Stimulated activated CD8-positive, alpha-beta memory T cell treated with anti-CD3 and anti-CD28 coated beads, Interleukin-4, amount 100 ng/mL, for 24 hours (primary cell): Measurements from ENCODE around the gene MYO18B.

Experiments used
- DNase-seq: peaks from one replicate; pipeline ENCODE4 v3.0.0-alpha.2; 2020; ENCODE audit warnings: low read depth

The MYO18B gene

DNA sequence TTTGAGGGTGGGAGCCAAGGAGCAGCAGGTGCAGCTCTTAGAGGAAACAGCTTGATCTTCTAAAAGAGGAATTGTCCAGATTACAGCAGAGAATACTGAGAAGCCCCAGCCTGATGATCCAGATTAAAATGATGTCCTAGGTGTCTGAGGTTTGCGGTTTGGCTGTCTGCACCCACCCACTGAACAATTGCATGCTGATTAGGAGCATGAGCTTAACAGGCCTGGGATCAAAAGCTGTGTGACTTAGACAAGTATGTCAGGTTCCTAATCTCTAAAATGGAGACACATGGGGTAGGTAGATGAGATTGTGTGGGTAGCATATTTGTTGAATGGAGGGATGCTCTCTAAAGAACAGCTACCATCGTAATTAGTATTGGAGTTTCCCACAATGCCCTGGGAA, 260.5 kb downstream of the MYO18B start:
- no peak for DNase-seq

DNA sequence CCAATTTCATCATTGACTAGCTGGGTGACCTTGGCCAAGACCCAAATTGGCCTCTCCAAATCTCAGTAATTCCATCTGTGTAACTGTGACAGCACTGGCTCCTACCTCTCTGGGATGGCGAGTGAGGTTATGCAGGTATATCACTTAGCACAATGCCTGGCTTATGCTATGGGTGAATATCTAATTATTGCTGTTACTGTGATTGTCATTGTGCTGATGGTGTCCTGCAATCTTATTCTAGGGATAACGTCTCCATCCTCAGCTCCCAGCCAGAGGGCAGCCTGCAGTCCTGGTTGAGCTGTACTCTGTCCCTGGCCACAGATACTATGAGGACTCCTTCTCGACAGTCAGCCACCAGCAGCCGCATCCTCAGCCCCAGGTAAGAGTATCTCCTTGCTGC, 262.5 kb downstream of the MYO18B start:
- no peak for DNase-seq

DNA sequence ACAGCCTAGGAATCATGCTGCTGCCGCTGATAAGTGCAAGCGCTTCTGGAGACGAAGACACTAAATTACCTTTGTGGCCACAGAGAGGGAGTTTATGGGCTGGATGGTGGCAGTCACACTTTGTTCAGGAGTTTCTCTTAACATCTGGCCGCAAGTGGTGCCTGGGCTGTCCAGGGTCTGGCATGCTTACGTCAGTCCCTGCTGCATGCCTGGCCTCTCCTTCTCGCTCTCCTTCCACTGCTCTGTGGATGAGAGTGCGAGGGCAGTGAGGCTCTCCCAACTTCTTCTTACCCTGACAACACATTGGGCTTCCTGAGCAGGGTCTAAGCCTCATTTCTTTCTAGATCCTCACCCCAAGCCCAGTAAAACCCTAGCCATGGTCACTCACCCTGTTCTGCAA, 266.6 kb downstream of the MYO18B start:
- no peak for DNase-seq

DNA sequence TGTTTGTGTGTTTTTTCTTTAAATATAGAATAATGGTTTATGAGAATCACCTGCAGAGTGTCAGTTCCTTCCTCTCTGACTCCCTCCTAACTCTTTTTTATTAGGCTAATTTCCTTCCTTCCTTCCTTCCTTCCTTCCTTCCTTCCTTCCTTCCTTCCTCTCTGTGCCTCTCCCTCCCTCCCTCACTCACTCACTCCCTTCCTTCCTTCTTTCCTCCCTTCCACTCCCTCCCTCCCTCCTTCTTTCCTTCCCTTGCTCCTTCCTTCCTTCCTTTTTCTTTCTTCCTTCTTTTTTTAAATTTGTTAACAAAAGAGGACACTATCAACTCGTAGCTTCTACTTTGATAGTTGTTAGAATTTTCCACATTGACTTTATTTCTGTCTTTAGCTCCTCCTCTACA, 274.9 kb downstream of the MYO18B start:
- no peak for DNase-seq

DNA sequence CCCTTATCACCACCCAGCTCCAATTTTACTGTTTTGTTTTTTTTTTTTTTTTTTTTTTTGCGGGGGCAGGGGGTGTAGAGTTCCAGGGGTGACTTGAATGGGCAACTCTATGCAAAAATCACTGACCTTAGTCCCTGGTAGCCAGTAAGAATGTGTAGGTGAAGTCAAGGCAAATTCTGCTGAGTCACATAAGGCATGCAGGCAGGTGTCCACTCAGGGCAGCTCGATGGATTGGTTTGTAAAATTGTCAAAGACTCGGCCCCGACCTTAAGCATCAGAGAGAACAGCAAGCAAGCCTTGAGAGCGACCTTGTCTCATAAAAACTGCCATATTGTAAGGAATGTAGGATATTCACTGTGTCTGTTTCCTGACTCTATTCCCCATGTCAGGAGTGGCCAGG, 275.9 kb downstream of the MYO18B start:
- no peak for DNase-seq

DNA sequence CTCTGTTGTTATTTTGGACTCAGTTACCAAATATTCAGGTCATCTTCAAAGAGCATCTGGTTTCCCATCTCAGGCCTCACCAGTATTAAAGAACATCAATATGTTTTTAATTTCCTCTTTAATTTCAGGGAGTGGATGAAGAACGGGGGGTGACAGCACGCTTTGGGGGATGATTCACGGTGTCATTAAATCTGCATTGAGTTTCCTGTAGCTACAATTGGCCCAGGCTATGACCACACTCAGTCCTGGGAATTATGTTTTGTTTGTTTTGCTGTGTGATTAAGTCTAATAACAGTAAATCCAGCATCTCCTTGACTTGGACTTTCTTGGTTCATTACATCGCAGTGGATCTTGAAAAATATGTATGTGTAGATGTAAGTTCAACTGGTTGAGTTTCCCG, 277.6 kb downstream of the MYO18B start:
- no peak for DNase-seq

DNA sequence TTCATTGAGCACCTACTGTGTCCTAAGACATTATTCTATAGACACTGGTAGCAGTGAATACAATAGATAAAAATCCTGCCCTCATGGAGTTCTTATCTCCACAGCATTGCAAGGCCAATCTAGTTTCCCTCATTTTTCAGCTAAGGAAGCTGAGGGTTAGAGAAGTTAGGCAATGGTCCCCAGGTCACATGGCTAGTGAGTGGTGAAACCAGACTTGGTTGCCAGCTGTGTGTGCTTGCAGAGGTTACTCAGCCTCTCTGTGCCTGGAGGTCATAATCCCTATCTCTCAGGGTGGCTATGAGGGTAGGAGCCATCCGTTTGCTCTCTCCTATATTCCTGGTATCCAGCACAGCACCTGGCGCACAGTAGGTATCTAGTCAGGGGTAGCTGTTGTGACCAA, 279.5 kb downstream of the MYO18B start:
- DNase-seq, result no peak

DNA sequence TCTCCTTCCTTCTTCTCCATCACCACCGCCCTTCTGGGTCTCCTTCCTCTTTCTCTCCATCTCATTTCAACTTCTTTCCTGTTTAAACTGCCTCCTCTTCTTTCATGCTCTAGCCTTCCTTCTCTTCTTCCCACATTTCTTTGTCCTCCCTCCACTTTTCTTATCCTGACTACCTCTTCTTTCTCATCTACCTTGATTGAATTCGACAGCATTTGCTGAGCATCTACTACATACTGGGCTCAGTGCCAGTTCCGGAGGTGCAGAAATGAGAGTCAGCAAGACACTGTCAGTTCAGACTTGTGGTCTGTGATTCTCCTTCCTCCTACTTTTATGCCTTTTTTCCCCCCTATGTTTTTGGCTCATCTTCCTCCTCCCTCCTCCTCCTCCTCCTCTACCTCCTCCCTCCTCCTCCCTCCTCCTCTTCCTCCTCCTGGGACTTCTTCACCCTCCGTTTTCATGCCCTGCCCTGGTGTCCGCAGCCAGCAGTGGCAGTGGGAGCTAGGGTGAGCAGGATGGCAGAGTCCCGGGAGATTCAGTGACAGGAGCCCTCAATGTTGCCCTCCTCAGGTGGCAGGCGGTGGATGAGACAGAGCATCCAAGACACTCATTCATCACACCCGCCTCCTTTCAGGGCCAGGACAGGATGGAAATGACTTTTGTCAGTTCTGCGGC, 281.3 kb downstream of the MYO18B start:
- DNase-seq, result no peak

DNA sequence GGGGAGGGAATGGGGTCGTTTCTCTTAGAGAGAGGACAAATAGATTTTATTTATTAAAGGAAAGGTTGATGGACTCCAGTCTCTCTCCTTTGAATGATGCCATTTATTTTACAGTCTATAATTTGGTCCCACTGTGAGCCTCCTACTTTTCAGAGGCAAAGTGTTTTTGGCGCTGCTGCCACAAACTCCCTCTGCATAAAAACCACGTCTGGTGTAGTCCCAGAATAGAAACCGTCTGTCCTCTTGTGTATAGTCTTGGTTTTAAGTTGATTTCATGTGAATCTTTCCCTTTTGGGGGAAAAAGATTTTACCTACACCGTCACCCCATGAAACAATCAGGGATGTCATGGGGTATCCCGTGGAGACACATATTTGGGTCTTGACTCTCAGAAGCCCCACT, 283.6 kb downstream of the MYO18B start:
- DNase-seq, result no peak

DNA sequence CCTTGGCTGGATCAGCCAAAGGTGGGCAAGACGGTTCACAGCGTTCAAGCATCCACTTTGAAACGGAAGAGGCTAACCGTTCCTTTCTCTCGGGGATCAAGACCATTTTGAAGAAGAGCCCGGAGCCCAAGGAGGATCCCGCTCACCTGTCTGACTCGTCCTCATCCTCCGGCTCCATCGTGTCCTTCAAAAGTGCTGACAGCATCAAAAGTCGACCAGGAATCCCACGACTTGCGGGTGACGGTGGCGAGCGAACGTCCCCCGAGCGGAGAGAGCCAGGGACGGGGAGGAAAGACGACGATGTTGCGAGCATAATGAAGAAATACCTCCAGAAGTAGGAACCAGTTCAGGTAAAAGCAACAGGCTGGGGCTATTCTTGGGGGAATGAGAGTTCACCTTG, 285.4 kb downstream of the MYO18B start:
- no peak for DNase-seq

DNA sequence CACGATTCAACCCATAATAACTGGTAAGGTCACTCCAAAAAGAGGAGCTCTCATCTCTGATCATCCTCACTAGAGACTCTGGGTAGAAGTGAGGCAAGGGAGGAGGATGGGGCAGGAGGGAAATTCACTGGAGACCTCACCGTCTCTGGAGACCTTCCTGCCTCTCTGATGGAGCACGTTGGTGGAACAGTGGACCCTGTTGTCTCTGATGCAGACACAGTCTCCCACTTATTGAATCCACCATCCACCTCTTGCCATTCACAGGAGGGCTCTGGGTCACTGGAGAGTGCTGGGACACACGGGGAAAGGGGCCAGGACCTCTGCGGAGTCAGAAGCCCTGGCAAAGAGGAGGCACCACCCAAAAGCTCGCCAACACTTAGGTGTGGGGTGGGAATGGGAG, 289.7 kb downstream of the MYO18B start:
- no peak for DNase-seq

DNA sequence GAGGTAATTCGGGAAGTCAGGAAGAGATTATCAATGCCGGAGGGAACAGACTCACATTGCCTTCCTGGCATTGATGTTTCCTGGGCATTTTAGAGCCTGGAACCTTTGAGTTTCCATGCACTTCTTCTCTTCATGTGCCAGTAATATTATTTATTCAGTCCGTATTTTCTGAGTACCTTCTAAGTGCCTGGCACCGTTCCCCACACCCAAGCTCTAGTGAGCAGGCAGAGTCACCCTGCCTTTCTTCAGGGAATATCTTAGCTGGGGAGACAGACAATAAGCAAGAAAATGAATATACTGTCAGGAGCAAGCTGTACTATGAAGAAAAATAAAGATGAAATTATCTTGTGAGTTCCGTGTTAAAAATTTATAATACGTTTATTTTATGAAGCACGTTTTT, 291.1 kb downstream of the MYO18B start:
- DNase-seq, result no peak

DNA sequence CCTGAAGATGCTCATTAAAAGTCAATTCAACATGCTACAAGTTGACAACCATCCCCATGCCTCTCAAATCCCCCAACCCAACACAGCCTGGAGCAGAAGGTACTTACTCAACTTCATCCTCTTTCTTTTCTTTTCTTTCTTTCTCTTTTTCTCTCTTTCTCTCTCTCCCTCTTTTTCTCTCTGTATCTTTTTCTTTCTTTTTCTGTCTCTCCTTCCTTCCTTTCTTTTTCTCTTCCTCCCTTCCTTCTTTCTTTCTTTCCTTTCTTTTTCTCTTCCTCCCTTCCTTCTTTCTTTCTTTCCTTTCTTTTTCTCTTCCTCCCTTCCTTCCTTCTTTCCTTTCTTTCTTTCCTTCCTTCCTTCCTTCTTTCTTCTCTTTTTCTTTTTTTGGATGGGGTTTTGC, 291.6 kb downstream of the MYO18B start:
- no peak for DNase-seq

DNA sequence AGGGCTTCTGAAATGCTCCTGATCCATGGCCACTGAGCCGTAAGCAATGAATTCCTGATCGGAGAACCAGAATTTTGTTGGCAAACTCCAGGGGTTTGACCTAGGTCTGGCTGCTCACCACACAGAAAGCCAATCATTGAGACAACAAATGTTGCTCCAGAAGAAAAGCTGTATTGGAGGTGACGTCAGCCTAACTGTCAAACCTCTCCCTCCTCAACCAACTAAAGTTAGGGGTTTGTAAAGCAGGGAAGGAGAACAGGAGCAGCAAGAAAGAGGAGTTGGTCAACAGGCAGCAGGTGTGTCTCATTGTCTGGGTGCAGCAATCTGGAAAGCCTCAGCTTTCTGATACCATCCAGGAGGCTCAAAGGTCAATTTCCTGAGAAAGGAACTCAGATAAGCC, 293.5 kb downstream of the MYO18B start:
- no peak for DNase-seq

DNA sequence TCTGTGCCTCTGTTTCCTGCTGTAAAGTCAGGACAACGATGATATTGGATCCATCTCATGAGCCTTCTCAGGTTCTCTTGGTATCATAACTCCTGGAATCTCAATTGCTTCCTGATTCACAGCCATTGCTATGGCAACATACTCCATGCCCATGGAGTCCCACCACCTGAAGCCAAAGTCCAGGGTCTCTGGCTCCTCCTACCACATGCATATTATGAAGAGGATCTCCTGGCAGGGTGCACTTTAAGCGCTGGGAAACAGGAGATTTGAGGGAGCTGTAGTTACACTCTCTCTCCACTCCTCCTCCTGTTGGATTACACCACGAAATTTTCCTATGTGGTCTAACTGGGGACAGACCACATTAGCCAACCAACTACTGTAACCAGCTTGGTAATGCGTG, 296.4 kb downstream of the MYO18B start:
- no peak for DNase-seq

DNA sequence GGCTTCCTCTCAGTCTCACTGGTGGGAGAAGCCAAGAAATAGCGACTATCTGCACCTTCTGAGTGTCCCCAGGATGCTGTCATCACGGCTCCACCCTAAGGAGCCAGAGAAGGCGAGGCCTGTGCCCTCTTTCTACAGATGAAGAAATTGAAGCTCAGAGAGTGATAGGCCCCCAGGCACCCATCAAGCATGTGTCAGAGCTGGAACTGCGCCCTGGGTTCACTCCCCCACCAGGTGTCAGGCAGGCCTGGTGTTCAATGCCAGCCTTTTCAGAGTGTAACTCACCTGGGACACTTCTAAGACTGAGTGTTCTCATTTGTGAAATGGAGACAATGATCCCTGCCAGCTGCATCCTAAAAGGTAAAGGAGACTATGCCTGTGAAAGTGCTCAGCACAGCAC, 299.9 kb downstream of the MYO18B start:
- DNase-seq, result no peak

DNA sequence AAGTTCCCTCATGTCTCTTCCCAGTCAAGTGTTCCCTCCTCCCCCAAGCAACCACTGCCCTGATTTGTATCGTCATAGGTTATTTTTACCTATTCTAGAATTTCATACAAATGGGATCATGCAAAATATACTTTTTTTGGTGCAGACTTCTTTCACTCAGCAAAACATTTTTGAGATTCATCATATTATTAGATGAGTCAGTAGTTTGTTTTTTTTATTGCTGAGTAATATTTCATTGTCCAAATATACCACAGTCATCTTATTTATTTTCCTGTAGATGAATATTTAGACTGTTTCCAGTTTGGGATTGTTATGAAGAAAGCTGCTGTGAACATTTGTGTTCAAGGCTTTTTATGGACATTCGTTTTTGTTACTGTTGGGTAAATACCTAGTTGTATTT, 301.0 kb downstream of the MYO18B start:
- no peak for DNase-seq

DNA sequence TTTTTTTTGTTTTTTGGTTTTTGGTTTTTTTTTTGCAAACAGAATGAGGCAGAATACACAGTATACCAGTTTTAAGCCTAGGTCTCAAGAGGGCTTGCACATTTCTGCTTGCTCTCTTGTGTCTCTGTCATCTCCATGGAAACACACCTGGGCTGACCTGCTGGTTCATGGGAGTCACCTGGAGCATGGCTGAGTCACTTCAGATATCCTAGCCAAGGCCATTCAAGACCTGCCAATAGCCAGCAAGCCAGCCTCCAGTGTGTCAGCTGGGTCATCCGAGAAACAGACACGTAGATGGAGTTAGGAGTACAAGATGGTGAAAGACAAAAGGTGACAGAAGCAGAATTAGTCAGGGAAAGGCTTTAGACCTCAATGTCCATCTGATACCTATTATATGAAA, 303.1 kb downstream of the MYO18B start:
- DNase-seq, result no peak

DNA sequence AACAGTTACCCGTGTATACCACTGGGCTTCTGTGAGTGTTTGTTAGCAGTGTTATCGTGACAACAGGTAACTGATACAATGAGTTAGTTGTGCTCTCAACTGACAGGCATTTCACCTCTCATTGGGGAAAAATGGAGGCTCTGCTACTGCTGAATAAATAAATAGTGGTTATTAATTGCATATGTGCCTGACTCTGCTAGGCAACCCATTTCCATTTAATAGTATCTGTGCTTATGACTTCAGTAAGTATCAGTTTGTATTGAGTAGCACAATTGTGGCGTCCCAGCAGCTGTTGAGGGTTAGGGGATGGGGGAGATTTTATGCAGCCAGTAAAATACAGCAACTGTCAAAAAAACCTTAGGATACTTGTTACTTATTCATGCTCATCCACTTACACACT, 303.9 kb downstream of the MYO18B start:
- DNase-seq, result no peak

DNA sequence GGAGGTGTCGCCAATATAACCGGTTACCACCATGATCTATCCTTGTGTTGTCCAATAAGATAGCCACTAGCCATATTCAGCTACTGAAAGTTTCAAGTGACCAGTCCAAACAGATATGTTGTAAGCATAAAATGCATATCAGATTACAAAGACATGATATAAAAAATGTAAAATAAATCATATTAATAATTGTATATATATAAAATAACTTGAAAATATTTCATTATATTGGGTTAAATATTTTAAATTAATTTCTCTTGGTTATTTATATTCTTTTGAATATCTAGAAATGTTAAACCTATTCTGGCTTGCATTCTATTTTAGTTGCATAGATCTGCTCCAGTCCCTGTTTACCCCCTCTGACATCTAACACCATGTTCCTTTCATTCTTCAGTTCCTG, 305.5 kb downstream of the MYO18B start:
- DNase-seq, result no peak

DNA sequence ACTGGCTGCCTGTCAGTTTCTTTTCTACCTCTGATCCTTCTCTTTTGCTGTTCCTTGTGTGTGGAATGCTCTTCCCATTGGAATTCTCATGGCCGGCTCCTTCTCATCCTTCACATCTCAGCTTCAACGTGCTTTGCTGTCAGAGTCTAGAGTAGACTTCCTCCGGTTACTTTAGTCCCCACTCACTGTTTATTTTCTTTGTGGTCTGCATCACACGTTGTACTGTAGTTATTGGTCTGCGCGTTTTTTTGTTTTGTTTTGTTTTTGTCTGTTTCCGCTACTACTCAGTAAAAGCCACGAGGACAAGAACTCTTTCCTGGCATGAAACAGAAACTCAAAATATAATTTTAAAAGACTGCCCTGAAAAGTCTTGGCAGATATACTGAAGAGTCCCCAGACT, 305.9 kb downstream of the MYO18B start:
- DNase-seq, result no peak

DNA sequence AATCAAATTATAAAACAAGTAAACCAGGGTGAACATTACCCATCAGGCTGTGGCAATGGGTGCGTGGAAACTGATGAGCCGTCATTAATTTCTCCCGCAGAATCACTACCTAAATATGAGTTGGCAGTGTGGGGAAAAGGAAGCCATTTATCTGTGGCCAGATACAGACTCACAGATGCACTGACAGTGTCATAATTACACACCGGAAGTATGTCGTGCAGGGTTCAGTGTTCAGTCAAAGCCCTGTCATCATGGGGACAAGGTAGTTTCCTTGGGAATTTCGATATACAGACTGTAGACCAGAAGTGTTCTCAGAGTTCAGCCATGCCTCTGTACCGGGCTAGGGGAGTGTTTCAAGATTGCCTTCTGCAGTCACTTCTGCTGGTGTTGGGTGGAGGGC, 308.1 kb downstream of the MYO18B start:
- DNase-seq, result no peak

DNA sequence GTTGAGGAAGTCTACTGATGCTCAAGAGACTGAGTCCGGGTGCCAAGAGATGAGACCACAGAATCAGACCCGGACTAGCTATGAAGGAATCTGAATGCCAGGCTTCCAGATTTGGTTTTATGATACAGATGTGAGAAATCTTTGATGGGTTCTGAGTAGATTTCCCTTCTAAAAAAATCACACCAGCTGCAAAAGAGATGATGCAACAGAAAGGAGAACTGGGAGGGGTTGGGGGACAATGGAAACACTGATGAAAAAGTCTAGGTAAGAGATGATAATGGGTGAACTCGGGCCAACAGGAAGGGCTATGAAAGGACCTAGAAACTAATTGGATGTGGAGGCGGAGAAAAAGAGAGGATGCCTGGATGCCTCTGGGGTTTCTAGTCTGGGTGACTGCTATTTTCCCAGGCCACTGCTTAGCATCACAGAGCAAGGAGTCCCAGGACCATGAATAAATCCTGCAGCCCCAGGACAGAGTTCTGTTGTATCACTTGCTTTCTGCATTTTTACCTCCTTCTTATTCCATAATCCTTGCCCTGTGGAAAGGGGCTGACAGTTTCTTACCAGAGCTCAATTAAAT, 311.8 kb downstream of the MYO18B start:
- DNase-seq, result no peak

DNA sequence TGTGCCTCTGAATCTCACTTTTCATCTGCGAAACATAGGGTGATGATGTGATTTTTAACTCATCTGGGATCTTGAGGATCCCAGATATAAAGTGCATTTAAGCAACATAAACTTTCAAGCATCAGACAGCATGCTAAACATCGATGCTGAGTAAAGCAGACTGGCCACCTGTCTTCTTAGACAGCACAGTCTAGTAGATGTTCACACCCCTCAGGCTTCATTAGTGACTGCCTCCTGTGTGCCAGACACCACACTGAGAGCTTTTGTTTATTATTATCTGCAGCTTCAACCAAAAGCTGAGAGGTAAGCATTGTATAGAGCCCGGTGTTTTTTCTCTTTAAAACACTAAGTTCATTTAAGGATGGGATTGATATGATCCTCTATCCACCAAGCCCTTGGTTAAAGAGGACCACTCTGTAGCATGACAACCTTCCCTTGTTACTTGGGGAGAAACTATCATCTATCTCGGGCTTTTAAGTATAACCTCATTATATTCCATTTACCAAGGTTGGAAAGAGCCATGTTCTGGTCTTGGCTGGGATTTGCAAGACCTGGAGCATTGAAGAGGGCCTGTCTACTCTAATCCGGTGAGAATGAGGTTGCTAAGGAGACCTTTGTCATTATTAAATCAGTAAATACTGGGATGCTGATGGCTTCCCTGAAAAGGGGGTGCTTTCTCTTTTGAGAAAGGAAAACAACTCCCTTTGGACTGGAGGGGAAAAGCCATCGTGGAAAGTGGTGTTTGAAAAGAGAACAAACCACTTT, 313.0 kb downstream of the MYO18B start:
- no peak for DNase-seq
